ENCODE data around the gene SRP9. TPM values are rescaled to one million over a fixed set of nuclear protein-coding genes. Genes with fewer than 3 reads are reported as not detected.

The SRP9 gene
- total RNA-seq, 1 donor from 2014 or later: 344 TPM

- DNase-seq (ENCODE audit: low read depth): no peak
- Histone ChIP-seq H3K27me3 (ENCODE audit: control insufficient read depth, insufficient read depth, low read length) (no peaks in the 10 kb centered on the region), H3K4me3 (ENCODE audit: low read depth, low read length) (no peak overlapping the region), H3K36me3 (ENCODE audit: control insufficient read depth, insufficient read depth, low read length) (no peaks in the 10 kb centered on the region)
- TF ChIP-seq, protein P1, sequence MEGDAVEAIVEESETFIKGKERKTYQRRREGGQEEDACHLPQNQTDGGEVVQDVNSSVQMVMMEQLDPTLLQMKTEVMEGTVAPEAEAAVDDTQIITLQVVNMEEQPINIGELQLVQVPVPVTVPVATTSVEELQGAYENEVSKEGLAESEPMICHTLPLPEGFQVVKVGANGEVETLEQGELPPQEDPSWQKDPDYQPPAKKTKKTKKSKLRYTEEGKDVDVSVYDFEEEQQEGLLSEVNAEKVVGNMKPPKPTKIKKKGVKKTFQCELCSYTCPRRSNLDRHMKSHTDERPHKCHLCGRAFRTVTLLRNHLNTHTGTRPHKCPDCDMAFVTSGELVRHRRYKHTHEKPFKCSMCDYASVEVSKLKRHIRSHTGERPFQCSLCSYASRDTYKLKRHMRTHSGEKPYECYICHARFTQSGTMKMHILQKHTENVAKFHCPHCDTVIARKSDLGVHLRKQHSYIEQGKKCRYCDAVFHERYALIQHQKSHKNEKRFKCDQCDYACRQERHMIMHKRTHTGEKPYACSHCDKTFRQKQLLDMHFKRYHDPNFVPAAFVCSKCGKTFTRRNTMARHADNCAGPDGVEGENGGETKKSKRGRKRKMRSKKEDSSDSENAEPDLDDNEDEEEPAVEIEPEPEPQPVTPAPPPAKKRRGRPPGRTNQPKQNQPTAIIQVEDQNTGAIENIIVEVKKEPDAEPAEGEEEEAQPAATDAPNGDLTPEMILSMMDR (IDR thresholded peaks at IDR 0.05; ENCODE audit: insufficient read depth, low read length, poor library complexity, severe bottlenecking): no peak
Measured at GRCh38 chr1:225816643-225817538, 39.3 kb downstream of the SRP9 start.

DNA sequence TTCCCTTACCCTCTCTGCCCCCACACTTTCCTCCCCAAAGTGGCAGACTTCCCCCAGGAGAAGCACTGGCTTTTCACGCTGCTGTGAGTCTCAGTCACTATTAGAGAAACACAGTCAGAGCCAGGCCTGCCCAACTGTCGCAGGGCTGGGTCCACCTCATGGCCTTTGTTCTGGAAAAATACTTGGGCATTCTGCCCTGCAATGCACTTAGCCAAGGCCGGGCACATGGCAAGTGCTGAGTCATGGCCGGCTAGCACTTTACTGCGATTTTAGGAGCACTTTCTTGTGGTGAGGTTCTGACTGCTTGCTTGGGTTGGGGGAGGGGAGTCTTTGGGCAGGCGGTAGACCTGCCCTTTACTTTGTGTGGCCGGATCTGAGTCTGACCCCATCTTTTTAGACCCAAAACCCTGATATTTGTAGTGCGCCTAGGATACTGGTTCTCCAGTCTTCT lies 40.0 kb downstream of the SRP9 start:
- TF ChIP-seq, protein P1 (IDR thresholded peaks at IDR 0.05; ENCODE audit: insufficient read depth, low read length, poor library complexity, severe bottlenecking): no peak
- no peak overlapping the region for H3K4me3 ChIP-seq (ENCODE audit: low read depth, low read length)
- no peaks in the 10 kb centered on the region for H3K36me3 ChIP-seq (ENCODE audit: control insufficient read depth, insufficient read depth, low read length)
- DNase-seq (ENCODE audit: low read depth): peak; percentile 69
- no peaks in the 10 kb centered on the region for H3K27me3 ChIP-seq (ENCODE audit: control insufficient read depth, insufficient read depth, low read length)

DNA sequence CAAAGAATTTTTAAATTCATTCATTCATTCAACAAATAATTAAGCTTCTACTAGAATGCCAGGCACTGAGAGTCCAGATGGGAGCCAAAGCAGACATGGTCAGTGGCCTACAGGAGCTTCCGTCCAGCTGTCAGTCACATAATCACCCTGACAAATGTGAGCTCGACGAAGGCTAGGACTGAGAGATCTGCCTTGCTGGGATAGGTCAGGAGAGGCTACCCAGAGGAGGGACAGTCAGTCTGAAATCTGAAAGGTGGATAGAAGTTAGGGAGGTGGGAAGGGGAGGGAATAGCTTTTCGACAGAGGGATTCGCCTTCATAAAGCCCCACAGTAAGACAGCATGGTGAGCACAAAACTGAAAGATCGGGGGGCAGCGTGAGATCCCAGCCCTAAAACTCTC lies 40.6 kb downstream of the SRP9 start:
- DNase-seq (ENCODE audit: low read depth): no peak
- TF ChIP-seq, protein P1 (IDR thresholded peaks at IDR 0.05; ENCODE audit: insufficient read depth, low read length, poor library complexity, severe bottlenecking): no peak
- Histone ChIP-seq H3K27me3 (ENCODE audit: control insufficient read depth, insufficient read depth, low read length) (no peaks in the 10 kb centered on the region), H3K4me3 (ENCODE audit: low read depth, low read length) (no peak overlapping the region), H3K36me3 (ENCODE audit: control insufficient read depth, insufficient read depth, low read length) (no peaks in the 10 kb centered on the region)

GRCh38 chr1:225819346-225820192 lies 41.9 kb downstream of the SRP9 start:
- TF ChIP-seq, protein P1 (IDR thresholded peaks at IDR 0.05; ENCODE audit: insufficient read depth, low read length, poor library complexity, severe bottlenecking): no peak
- Histone ChIP-seq H3K27me3 (ENCODE audit: control insufficient read depth, insufficient read depth, low read length) (no peaks in the 10 kb centered on the region), H3K4me3 (ENCODE audit: low read depth, low read length) (no peak overlapping the region), H3K36me3 (ENCODE audit: control insufficient read depth, insufficient read depth, low read length) (no peaks in the 10 kb centered on the region)
- no peak for DNase-seq (ENCODE audit: low read depth)

DNA sequence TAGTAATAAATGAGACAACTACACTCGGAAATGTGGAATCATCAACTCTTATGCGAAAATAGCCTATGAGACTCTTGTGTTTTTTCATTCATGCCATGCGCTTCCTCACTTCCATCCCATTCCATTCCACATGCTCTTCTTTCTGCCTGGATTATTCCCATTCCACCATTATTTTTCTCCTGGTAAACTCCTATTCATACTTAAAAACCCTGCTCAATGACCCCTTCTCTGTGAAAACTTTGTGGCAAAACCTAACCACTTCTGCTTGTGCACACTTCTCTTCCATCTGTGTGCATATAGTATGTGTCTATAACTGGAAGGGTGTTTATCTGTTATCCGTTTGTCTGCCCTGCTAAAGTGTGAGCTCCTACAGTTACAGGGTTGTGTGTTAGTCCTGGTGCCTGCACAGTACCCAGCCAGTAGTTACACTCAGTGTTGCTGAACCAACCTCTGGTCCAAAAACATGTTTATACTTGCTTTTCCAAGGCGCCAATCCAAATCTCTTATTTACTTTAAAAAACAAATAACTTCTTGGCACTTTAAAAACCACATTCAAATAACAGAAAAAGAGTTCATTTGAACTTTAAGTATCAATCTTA lies 43.0 kb downstream of the SRP9 start:
- TF ChIP-seq, protein P1 (IDR thresholded peaks at IDR 0.05; ENCODE audit: insufficient read depth, low read length, poor library complexity, severe bottlenecking): no peak

More for the DNA sequence above, 43.0 kb downstream of the SRP9 start:
- Histone ChIP-seq H3K4me3 (ENCODE audit: low read depth, low read length) (no peak overlapping the region), H3K27me3 (ENCODE audit: control insufficient read depth, insufficient read depth, low read length) (no peaks in the 10 kb centered on the region), H3K36me3 (ENCODE audit: control insufficient read depth, insufficient read depth, low read length) (no peaks in the 10 kb centered on the region)
- DNase-seq (ENCODE audit: low read depth): no peak
